Adipose tissue (tissue), 3 donors: ENCODE results near the gene AP4B1. TPM values are rescaled to one million over a fixed set of nuclear protein-coding genes. Genes with fewer than 3 reads are reported as not detected.
"Not testable (repeated sequence)": the region's sequence is repeated elsewhere in the genome, so short reads cannot be mapped to it uniquely, and the experiment has no call there.

Experiments
- H3K27ac ChIP-seq: one replicate; pipeline ENCODE4 v1.5.1; 2013; ENCODE audit warnings: low read depth, low read length
- WGBS, 3 donors: extraction: QIAGEN DNeasy Blood & Tissue Kit; methylation state at CpG; one replicate each; pipeline ENCODE4 v1.1.7; 2013; 5-methylcytosine and 5-hydroxymethylcytosine counted together
- polyA plus RNA-seq, 3 donors: library from polyadenylated mRNA; stranded (reverse); fragments of 200-250 nt; gene quantifications; one replicate each; pipeline ENCODE4 v1.2.3, GENCODE V29; 2013
- donor health status: healthy with polysubstance abuse.
- donor health status: Bipolar disorder and iron deficiency.
- donor health status: healthy.

Gene AP4B1
- polyA plus RNA-seq, 3 donors, result 7.2 to 10.6 (median 10.2) TPM

GRCh38 chr1:113871597-113872113 lies 32.9 kb downstream of the AP4B1 start, which contains the start of gene PTPN22:
PTPN22 (minus strand) TSS chr1:113871712.
- no peak within 1 kb of the TSS for H3K27ac ChIP-seq
- 48 to 88% (median 56%) methylated on average over 4 of the region's 4 CpGs for WGBS, 3 donors

- no peak overlapping the region for H3K27ac ChIP-seq
- 81 to 90% (median 83%) methylated on average over 3 of the region's 3 CpGs for WGBS, 3 donors
Measured at GRCh38 chr1:113870778-113871177, 33.8 kb downstream of the AP4B1 start.

DNA sequence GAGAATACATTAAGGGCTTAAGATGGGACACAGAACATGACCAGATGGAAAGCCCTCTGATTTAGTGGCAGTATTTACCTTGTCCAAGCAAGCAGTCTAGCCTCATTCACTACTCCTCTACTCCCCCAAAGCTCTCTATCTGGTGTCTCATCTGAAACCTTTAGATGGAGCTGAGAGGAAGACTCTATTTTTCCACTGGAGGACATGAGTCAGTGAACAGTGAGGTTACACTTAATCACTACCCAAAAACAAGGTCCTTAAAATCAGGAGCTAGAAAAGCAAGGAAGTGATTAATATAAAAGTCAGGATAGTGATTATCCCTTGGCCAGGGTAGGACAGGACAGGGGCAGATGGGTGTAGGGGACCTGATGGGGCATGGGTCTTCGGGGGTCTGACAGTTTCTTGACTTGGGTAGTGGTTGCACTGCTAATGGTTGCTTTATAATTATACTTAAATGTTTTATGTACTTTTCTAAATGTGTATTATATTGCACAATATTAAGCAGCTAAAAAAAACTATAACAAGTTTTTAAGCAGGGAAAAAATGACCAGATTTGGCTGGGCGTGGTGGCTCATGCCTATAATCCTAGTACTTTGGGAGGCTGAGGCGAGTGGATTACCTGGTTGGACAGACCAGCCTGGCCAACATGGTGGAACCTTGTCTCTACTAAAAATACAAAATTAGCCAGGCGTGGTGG lies 36.1 kb downstream of the AP4B1 start:
- WGBS, 3 donors, result 92 to 95% (median 93%) methylated on average over 4 of the region's 4 CpGs
- H3K27ac ChIP-seq, result no peak overlapping the region

GRCh38 chr1:113861641-113862040 lies 43.0 kb downstream of the AP4B1 start:
- 89 to 94% (median 92%) methylated on average over 5 of the region's 5 CpGs for WGBS, 3 donors
- no peak overlapping the region for H3K27ac ChIP-seq

DNA sequence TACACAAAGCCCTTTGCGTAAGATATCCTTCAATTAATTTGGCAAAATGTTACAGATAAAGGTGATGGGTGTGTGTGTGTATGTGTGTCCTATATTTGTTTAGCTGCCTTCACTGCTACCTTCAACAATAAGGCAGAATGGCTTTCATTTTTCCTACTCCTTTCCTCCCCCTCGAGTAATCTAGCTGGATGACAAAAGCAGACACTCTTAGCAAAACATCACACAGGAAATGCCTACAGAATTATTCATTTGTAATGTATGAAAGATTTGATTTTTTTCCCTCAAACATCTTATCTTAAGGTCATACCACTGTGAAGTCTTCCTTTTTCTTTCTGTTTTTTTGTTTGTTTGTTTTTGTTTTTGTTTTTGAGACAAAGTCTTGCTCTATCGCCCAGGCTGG lies 43.7 kb downstream of the AP4B1 start:
- WGBS, 3 donors, result 62 to 70% (median 67%) methylated on average over 3 of the region's 3 CpGs
- no peak overlapping the region for H3K27ac ChIP-seq

- WGBS, 3 donors, result 27 to 77% (median 38%) methylated on average over 3 of the region's 3 CpGs
- H3K27ac ChIP-seq, result no peak overlapping the region
Measured at GRCh38 chr1:113859478-113860175, 45.0 kb downstream of the AP4B1 start.

- whole genome bisulfite sequencing, 3 donors, result 87 to 94% (median 90%) methylated on average over 1 of the region's 1 CpG
Measured at GRCh38 chr1:113858982-113859381, 45.6 kb downstream of the AP4B1 start.

DNA sequence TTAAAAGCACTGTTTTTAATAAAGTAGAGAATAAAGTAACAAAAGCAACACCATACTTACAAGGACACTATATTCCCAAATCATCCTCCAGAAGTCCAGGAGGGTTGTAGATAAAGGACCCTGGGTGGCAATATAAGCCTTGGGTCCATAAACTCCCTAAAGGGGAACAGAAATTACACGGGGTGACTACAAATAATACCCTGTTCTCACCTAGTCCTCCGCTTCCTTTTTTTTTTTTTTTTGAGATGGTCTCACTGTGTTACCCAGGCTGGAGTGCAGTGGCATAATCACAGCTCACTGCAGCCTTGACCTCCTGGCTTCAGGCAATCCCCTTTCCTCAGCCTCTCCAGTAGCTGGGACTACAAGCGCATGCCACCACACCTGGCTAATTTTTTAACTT lies 46.2 kb downstream of the AP4B1 start:
- no peak overlapping the region for H3K27ac ChIP-seq
- 75 to 92% (median 78%) methylated on average over 3 of the region's 3 CpGs for WGBS, 3 donors

More at GRCh38 chr1:113858982-113859381, 45.6 kb downstream of the AP4B1 start:
- H3K27ac ChIP-seq, result no peak overlapping the region

DNA sequence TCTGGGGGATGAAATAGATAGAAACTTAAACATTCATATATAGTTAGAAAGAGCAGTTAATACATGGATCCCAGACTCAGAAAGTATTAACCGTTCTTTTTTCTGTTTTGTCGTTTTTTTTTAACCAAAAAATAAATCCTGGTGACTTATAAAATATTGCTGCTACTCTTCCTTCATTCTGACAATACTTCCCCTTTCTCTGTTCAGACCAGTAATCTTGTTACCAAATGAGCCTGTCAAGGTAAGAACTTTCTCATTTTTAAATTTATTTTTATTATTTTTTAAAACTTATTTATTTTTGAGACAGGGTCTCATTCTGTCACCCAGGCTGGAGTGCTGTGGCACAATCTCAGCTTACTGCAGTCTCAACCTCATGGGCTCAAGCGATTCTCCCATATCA lies 46.8 kb downstream of the AP4B1 start:
- H3K27ac ChIP-seq, result no peak overlapping the region
- 57 to 69% (median 61%) methylated on average over 3 of the region's 3 CpGs for WGBS, 3 donors

GRCh38 chr1:113856401-113856790 lies 48.2 kb downstream of the AP4B1 start:
- no peak overlapping the region for H3K27ac ChIP-seq
- 83 to 96% (median 95%) methylated on average over 2 of the region's 2 CpGs for WGBS, 3 donors

DNA sequence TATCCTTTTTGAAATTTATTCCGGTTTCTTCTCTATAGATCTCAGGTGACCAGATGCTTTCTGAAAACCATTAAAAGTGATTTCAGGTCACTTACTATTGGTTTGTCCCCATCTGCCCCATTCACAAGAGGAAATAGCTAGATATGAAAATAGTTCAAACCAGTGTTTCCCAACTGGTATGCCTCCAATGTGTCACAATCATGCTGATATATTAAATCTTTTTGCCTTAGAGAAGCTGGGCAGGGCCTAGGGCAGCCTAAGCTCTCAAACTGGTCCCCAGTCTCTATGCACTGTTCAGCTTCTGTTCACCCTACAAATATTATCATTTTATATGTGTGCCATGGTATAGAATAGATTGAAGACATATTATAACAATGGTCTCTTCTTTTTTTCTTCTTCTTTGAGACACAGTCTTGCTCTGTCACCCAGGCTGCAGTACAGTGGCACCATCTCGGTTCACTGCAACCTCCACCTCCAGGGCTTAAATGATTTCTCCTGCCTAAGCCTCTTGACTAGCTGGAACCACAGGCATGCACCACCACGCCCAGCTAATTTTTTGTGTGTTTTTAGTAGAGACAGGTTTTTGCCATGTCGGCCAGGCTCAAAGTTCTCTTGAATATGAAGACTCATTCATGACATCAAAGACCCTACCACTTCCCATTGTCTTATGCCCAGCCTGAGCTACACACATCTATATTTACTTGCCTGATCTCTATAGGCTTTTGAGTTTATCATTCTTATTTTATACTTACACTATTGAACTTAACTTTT lies 48.8 kb downstream of the AP4B1 start:
- no peak overlapping the region for H3K27ac ChIP-seq
- 93 to 96% (median 96%) methylated on average over 4 of the region's 4 CpGs for WGBS, 3 donors

DNA sequence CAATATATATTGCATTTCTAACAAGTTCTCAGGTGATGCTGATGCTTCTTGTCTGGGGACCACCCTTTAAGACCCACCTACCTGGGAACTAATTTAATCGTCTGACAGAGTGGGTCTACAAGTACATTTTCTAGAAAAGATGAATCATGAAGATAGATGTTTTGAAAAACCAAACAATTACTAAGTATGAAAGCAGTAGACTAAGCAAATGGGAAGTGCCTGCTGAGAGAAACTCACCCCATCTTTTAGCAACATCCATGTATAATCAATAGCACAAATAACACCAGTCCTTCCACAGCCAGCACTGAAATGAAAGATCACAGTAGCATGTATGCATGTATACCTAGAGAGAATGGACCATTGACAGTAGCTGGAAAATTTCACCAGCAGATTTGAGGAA lies 50.4 kb downstream of the AP4B1 start:
- no peak overlapping the region for H3K27ac ChIP-seq
- 42 to 95% (median 44%) methylated on average over 1 of the region's 1 CpG for WGBS, 3 donors

- H3K27ac ChIP-seq, result not testable (repeated sequence)
- 71 to 94% (median 83%) methylated on average over 6 of the region's 6 CpGs for WGBS, 3 donors
Measured at GRCh38 chr1:113852694-113853093, 51.9 kb downstream of the AP4B1 start.

- no peak overlapping the region for H3K27ac ChIP-seq
- WGBS, 3 donors, result 69 to 76% (median 70%) methylated on average over 3 of the region's 3 CpGs
Measured at GRCh38 chr1:113850127-113850796, 54.3 kb downstream of the AP4B1 start.

DNA sequence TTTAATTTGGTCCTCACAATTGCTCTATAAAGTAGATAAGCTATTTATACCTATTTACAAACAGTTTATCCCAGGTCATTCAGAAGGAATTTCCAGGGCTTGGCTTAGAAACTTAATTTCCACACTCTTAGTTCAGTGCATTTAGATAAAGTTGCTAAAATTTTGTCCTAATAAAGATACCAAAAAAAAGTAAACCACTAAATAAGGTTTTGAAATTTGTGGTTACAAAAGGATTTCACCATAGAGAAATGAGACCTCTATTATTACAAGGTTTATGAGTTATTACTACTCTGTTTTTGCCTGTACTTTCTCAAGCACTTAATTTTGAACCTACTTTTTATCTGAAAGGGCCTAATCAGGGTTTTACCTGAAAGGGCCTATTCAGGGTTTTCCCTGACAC lies 55.5 kb downstream of the AP4B1 start:
- H3K27ac ChIP-seq, result no peak overlapping the region

DNA sequence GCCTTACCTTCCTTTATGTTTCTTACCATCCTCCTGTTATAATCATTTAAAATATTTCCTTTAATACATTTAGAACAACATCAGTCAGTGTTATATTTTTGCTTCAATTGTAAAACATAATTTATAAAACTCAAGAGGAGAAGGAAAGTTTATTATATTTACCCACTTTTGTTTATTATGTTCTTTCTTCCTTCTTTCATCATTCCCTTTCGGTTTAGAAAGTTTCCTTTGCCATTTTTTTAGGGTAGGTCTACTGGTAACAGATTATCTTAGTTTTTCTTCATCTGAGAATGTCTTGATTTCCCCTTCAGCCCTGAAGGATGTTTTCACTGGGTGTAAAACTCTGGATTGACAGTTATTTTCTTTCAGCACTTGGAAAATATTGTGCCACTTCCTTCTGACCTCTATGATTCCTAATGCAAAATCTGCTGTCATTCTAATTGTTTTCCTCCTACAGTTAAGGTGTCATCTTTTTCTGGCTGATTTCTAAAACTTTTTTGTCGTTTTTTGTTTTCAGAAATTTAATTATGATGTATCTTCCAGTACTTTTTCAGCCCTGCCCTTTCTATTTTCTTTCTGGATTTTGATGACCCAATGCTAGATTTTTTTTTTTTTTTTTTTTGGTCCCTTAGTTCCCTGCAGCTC lies 58.1 kb downstream of the AP4B1 start:
- no peak overlapping the region for H3K27ac ChIP-seq
- 77 to 87% (median 82%) methylated on average over 2 of the region's 2 CpGs for WGBS, 3 donors
